HEK293 (cell line): ENCODE data around the gene SYTL5.

Source experiments
- EGR2 ChIP-seq: fragments of 450-650 bp; formaldehyde crosslinking; IDR thresholded peaks from 2 replicates; pipeline ENCODE4 v1.5.1; 2016; ENCODE audit warnings: low read depth, missing biosample characterization, missing genetic modification characterization
- GLIS1 ChIP-seq: fragments of 450-650 bp; formaldehyde crosslinking; IDR thresholded peaks from 2 replicates; pipeline ENCODE4 v1.5.1; 2016; ENCODE audit warnings: missing biosample characterization, missing genetic modification characterization
- HOXC10 ChIP-seq: sonication (generic); formaldehyde crosslinking; IDR thresholded peaks from 2 replicates; pipeline ENCODE4 v1.8.1; 2023; ENCODE audit warnings: mild to moderate bottlenecking, missing genetic modification reagents
- PRDM1 ChIP-seq: fragments of 450-650 bp; formaldehyde crosslinking; IDR thresholded peaks from 2 replicates; pipeline ENCODE4; 2016; ENCODE audit warnings: missing biosample characterization, missing genetic modification characterization
- SCRT1 ChIP-seq: fragments of 450-650 bp; formaldehyde crosslinking; IDR thresholded peaks from 2 replicates; pipeline ENCODE4 v1.5.1; 2016; ENCODE audit warnings: missing biosample characterization, missing genetic modification characterization, borderline replicate concordance
- SCRT2 ChIP-seq: fragments of 450-650 bp; formaldehyde crosslinking; IDR thresholded peaks from 2 replicates; pipeline ENCODE4 v1.5.1; 2016; ENCODE audit warnings: missing biosample characterization, missing genetic modification characterization
- ZBTB21 ChIP-seq: fragments of 450-650 bp; formaldehyde crosslinking; IDR thresholded peaks from 2 replicates; pipeline ENCODE4 v1.5.1; 2017; ENCODE audit warnings: missing biosample characterization, missing genetic modification characterization
- ZBTB48 ChIP-seq: fragments of 450-650 bp; formaldehyde crosslinking; IDR thresholded peaks from 2 replicates; pipeline ENCODE4 v1.5.1; 2016; ENCODE audit warnings: missing biosample characterization, missing genetic modification characterization
- ZNF155 ChIP-seq: fragments of 450-650 bp; formaldehyde crosslinking; IDR thresholded peaks from 2 replicates; pipeline ENCODE4 v1.5.1; 2016; ENCODE audit warnings: missing biosample characterization, missing genetic modification characterization
- ZNF19 ChIP-seq: fragments of 450-650 bp; formaldehyde crosslinking; IDR thresholded peaks from 2 replicates; pipeline ENCODE4; 2016; ENCODE audit warnings: missing biosample characterization, missing genetic modification characterization, low read depth
- ZNF221 ChIP-seq: fragments of 450-650 bp; formaldehyde crosslinking; IDR thresholded peaks from 2 replicates; pipeline ENCODE4 v1.5.1; 2017; ENCODE audit warnings: missing biosample characterization, missing genetic modification characterization, borderline replicate concordance
- ZNF266 ChIP-seq: fragments of 450-650 bp; formaldehyde crosslinking; IDR thresholded peaks from 2 replicates; pipeline ENCODE4 v1.5.1; 2016; ENCODE audit warnings: missing biosample characterization, missing genetic modification characterization, low read depth
- ZNF324 ChIP-seq: fragments of 450-650 bp; formaldehyde crosslinking; IDR thresholded peaks from 2 replicates; pipeline ENCODE4 v1.5.1; 2016; ENCODE audit warnings: missing biosample characterization, missing genetic modification characterization
- ZNF335 ChIP-seq: fragments of 450-650 bp; formaldehyde crosslinking; conservative IDR thresholded peaks from 2 replicates; pipeline ENCODE4 v1.5.1; 2016; ENCODE audit warnings: missing biosample characterization, missing genetic modification characterization
- ZNF350 ChIP-seq: fragments of 450-650 bp; formaldehyde crosslinking; IDR thresholded peaks from 2 replicates; pipeline ENCODE4 v1.5.0; 2017; ENCODE audit warnings: missing biosample characterization, mild to moderate bottlenecking, missing genetic modification characterization
- ZNF354C ChIP-seq: fragments of 450-650 bp; formaldehyde crosslinking; IDR thresholded peaks from 2 replicates; pipeline ENCODE4 v1.5.1; 2016; ENCODE audit warnings: missing biosample characterization, missing genetic modification characterization, low read depth, borderline replicate concordance
- ZNF37A ChIP-seq: fragments of 450-650 bp; IDR thresholded peaks from 2 replicates; pipeline ENCODE4 v1.5.1; 2018; ENCODE audit warnings: missing biosample characterization, missing genetic modification characterization
- ZNF391 ChIP-seq: fragments of 450-650 bp; formaldehyde crosslinking; IDR thresholded peaks from 2 replicates; pipeline ENCODE4 v1.5.1; 2016; ENCODE audit warnings: low read depth, missing biosample characterization, missing genetic modification characterization, borderline replicate concordance
- ZNF416 ChIP-seq: fragments of 450-650 bp; formaldehyde crosslinking; IDR thresholded peaks from 2 replicates; pipeline ENCODE4 v1.5.1; 2016; ENCODE audit warnings: missing biosample characterization, missing genetic modification characterization
- ZNF473 ChIP-seq: fragments of 450-650 bp; formaldehyde crosslinking; IDR thresholded peaks from 2 replicates; pipeline ENCODE4 v1.5.1; 2017; ENCODE audit warnings: missing biosample characterization, missing genetic modification characterization
- ZNF529 ChIP-seq: fragments of 450-650 bp; formaldehyde crosslinking; IDR thresholded peaks from 2 replicates; pipeline ENCODE4 v1.5.1; 2017; ENCODE audit warnings: missing genetic modification characterization, missing biosample characterization; ENCODE audit not compliant: insufficient replicate concordance
- ZNF600 ChIP-seq: fragments of 450-650 bp; formaldehyde crosslinking; IDR thresholded peaks from 2 replicates; pipeline ENCODE4 v1.5.1; 2016; ENCODE audit warnings: missing biosample characterization, missing genetic modification characterization
- ZNF629 ChIP-seq: fragments of 450-650 bp; formaldehyde crosslinking; IDR thresholded peaks from 2 replicates; pipeline ENCODE4 v1.5.1; 2017; ENCODE audit warnings: missing biosample characterization, missing genetic modification characterization
- ZNF791 ChIP-seq: fragments of 450-650 bp; formaldehyde crosslinking; IDR thresholded peaks from 2 replicates; pipeline ENCODE4 v1.5.1; 2016; ENCODE audit warnings: missing biosample characterization, missing genetic modification characterization
- TF ChIP-seq, protein P1 (sequence below): fragments of 450-650 bp; formaldehyde crosslinking; IDR thresholded peaks from 2 replicates; pipeline ENCODE4 v1.5.1; 2016; ENCODE audit warnings: missing biosample characterization, missing genetic modification characterization, borderline replicate concordance
- TF ChIP-seq, protein P2 (sequence below): fragments of 450-650 bp; formaldehyde crosslinking; IDR thresholded peaks from 2 replicates; pipeline ENCODE4 v1.5.1; 2016; ENCODE audit warnings: missing biosample characterization, missing genetic modification characterization
- TF ChIP-seq, protein P3 (sequence below): fragments of 450-650 bp; formaldehyde crosslinking; IDR thresholded peaks from 2 replicates; pipeline ENCODE4 v1.5.1; 2016; ENCODE audit warnings: missing biosample characterization, missing genetic modification characterization
- TF ChIP-seq, protein P4 (sequence below): fragments of 450-650 bp; formaldehyde crosslinking; IDR thresholded peaks from 2 replicates; pipeline ENCODE4 v1.5.1; 2016; ENCODE audit warnings: missing biosample characterization, missing genetic modification characterization, low read depth

SYTL5 gene

DNA sequence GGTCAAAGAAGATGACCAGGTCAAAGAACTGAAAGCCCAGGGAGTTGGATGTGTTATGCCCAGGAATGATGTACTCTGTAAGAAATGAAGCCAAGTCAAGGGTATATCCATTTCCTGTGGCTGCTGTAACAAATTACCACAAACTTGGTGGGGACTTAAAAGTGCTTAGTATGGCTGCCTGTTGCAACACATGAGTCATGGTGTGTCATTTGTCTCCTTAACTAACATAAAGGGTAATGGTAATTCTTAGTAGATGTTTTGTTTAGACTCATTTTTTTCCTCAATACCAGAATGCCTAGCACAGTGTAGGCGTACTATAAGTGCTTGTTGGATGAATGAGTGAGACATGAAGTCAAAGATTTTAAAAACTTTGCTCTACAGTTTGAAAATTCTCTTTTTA, 45.7 kb downstream of the SYTL5 start (continued):
- TF ChIP-seq, protein P1, sequence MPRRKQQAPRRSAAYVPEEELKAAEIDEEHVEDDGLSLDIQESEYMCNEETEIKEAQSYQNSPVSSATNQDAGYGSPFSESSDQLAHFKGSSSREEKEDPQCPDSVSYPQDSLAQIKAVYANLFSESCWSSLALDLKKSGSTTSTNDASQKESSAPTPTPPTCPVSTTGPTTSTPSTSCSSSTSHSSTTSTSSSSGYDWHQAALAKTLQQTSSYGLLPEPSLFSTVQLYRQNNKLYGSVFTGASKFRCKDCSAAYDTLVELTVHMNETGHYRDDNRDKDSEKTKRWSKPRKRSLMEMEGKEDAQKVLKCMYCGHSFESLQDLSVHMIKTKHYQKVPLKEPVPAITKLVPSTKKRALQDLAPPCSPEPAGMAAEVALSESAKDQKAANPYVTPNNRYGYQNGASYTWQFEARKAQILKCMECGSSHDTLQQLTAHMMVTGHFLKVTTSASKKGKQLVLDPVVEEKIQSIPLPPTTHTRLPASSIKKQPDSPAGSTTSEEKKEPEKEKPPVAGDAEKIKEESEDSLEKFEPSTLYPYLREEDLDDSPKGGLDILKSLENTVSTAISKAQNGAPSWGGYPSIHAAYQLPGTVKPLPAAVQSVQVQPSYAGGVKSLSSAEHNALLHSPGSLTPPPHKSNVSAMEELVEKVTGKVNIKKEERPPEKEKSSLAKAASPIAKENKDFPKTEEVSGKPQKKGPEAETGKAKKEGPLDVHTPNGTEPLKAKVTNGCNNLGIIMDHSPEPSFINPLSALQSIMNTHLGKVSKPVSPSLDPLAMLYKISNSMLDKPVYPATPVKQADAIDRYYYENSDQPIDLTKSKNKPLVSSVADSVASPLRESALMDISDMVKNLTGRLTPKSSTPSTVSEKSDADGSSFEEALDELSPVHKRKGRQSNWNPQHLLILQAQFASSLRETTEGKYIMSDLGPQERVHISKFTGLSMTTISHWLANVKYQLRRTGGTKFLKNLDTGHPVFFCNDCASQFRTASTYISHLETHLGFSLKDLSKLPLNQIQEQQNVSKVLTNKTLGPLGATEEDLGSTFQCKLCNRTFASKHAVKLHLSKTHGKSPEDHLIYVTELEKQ (tag by site-specific recombination), result no peak
- TF ChIP-seq ZNF350 (tag by site-specific recombination), result no peak
- no peak for TF ChIP-seq ZNF391 (tag by site-specific recombination)
- no peak for TF ChIP-seq ZNF529 (tag by site-specific recombination)
- no peak for TF ChIP-seq EGR2 (tag by site-specific recombination)
- no peak for TF ChIP-seq ZNF335 (tag by site-specific recombination)
- TF ChIP-seq ZBTB21 (tag by site-specific recombination), result no peak
- TF ChIP-seq ZNF221 (tag by site-specific recombination), result no peak
- TF ChIP-seq ZNF266, result no peak
- no peak for TF ChIP-seq ZNF37A (tag by site-specific recombination)
- no peak for TF ChIP-seq ZNF473 (tag by site-specific recombination)
- TF ChIP-seq ZNF354C (tag by site-specific recombination), result no peak
- no peak for TF ChIP-seq ZNF155 (tag by site-specific recombination)
- TF ChIP-seq ZNF324, result no peak
- TF ChIP-seq, protein P2, sequence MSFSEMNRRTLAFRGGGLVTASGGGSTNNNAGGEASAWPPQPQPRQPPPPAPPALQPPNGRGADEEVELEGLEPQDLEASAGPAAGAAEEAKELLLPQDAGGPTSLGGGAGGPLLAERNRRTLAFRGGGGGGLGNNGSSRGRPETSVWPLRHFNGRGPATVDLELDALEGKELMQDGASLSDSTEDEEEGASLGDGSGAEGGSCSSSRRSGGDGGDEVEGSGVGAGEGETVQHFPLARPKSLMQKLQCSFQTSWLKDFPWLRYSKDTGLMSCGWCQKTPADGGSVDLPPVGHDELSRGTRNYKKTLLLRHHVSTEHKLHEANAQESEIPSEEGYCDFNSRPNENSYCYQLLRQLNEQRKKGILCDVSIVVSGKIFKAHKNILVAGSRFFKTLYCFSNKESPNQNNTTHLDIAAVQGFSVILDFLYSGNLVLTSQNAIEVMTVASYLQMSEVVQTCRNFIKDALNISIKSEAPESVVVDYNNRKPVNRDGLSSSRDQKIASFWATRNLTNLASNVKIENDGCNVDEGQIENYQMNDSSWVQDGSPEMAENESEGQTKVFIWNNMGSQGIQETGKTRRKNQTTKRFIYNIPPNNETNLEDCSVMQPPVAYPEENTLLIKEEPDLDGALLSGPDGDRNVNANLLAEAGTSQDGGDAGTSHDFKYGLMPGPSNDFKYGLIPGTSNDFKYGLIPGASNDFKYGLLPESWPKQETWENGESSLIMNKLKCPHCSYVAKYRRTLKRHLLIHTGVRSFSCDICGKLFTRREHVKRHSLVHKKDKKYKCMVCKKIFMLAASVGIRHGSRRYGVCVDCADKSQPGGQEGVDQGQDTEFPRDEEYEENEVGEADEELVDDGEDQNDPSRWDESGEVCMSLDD (tag by site-specific recombination), result no peak
- no peak for TF ChIP-seq PRDM1 (tag by site-specific recombination)
- peak; percentile 67 for TF ChIP-seq ZNF600 (tag by site-specific recombination)
- peak; percentile 38; the same call in 1 of the 2 replicates for TF ChIP-seq ZNF629 (tag by site-specific recombination)
- TF ChIP-seq, protein P3, sequence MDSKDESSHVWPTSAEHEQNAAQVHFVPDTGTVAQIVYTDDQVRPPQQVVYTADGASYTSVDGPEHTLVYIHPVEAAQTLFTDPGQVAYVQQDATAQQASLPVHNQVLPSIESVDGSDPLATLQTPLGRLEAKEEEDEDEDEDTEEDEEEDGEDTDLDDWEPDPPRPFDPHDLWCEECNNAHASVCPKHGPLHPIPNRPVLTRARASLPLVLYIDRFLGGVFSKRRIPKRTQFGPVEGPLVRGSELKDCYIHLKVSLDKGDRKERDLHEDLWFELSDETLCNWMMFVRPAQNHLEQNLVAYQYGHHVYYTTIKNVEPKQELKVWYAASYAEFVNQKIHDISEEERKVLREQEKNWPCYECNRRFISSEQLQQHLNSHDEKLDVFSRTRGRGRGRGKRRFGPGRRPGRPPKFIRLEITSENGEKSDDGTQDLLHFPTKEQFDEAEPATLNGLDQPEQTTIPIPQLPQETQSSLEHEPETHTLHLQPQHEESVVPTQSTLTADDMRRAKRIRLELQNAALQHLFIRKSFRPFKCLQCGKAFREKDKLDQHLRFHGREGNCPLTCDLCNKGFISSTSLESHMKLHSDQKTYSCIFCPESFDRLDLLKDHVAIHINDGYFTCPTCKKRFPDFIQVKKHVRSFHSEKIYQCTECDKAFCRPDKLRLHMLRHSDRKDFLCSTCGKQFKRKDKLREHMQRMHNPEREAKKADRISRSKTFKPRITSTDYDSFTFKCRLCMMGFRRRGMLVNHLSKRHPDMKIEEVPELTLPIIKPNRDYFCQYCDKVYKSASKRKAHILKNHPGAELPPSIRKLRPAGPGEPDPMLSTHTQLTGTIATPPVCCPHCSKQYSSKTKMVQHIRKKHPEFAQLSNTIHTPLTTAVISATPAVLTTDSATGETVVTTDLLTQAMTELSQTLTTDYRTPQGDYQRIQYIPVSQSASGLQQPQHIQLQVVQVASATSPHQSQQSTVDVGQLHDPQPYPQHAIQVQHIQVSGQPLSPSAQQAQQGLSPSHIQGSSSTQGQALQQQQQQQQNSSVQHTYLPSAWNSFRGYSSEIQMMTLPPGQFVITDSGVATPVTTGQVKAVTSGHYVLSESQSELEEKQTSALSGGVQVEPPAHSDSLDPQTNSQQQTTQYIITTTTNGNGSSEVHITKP (tag by site-specific recombination), result no peak
- TF ChIP-seq GLIS1 (tag by site-specific recombination), result no peak
- TF ChIP-seq, protein P4, sequence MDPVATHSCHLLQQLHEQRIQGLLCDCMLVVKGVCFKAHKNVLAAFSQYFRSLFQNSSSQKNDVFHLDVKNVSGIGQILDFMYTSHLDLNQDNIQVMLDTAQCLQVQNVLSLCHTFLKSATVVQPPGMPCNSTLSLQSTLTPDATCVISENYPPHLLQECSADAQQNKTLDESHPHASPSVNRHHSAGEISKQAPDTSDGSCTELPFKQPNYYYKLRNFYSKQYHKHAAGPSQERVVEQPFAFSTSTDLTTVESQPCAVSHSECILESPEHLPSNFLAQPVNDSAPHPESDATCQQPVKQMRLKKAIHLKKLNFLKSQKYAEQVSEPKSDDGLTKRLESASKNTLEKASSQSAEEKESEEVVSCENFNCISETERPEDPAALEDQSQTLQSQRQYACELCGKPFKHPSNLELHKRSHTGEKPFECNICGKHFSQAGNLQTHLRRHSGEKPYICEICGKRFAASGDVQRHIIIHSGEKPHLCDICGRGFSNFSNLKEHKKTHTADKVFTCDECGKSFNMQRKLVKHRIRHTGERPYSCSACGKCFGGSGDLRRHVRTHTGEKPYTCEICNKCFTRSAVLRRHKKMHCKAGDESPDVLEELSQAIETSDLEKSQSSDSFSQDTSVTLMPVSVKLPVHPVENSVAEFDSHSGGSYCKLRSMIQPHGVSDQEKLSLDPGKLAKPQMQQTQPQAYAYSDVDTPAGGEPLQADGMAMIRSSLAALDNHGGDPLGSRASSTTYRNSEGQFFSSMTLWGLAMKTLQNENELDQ (tag by site-specific recombination), result no peak
- TF ChIP-seq SCRT1 (tag by site-specific recombination), result 0 out of 2 replicates have a peak, but pooled peaks have one; percentile 26
- TF ChIP-seq ZNF416 (tag by site-specific recombination), result no peak
- no peak for TF ChIP-seq ZBTB48 (tag by site-specific recombination)
- no peak for TF ChIP-seq ZNF19 (tag by site-specific recombination)
- TF ChIP-seq HOXC10, result no peak
- TF ChIP-seq ZNF791 (tag by site-specific recombination), result no peak
- TF ChIP-seq SCRT2 (tag by site-specific recombination), result peak; percentile 93
